SK-MEL-5 (cell line): ENCODE measurements around the gene WHRN. TPM values are rescaled to one million over a fixed set of nuclear protein-coding genes. Genes with fewer than 3 reads are reported as not detected.

Experiments
- DNase-seq: peaks from one replicate; pipeline ENCODE4 v3.0.0-alpha.2; 2016; ENCODE audit warnings: low read depth, low spot score
- in situ Hi-C: cut with HindIII; loops from 2 replicates; pipeline ENCODE4 v1.10.0; 2016; ENCODE audit warnings: low sequenced_read_pairs, high pct_unique_total_duplicates, low pct_unique_long_range_greater_than_20kb
- total RNA-seq: library from RNA; depleted of rRNA; stranded (reverse); fragments of >200 nt; shearing (Covaris generic); gene quantifications from 2 replicates; pipeline ENCODE4 v1.2.3, GENCODE V29; 2014

The WHRN gene
- total RNA-seq, 1 experiment from 2014 or later, result 4.5 TPM

DNA sequence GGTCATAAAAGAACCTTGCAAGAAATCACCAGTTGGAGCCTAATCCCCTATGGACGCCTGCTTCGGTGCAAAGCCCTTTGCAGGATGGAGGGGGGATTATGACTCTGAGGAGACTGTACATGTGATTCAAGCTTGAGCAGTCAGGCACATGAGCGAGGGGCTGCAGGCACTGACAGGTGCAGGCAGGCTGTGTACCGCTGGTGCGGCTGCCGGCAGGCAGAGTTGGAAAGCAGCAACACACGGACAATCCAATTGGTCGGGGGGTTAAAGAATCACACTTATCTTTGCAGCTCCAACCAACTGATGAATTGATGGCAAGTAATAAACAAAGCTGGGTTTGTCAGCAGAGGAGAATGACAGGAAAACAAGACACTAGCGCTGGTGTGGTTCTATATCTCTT, 5.7 kb downstream of the WHRN start:
- in situ Hi-C loops, result no loop called here
- DNase-seq, result no peak

GRCh38 chr9:114497727-114498382, 7.4 kb downstream of the WHRN start:
- in situ Hi-C loops, result no loop called here

GRCh38 chr9:114497236-114497635, 8.0 kb downstream of the WHRN start:
- DNase-seq, result no peak
- in situ Hi-C loops, result no loop called here

More at GRCh38 chr9:114497727-114498382, 7.4 kb downstream of the WHRN start:
- no peak for DNase-seq

DNA sequence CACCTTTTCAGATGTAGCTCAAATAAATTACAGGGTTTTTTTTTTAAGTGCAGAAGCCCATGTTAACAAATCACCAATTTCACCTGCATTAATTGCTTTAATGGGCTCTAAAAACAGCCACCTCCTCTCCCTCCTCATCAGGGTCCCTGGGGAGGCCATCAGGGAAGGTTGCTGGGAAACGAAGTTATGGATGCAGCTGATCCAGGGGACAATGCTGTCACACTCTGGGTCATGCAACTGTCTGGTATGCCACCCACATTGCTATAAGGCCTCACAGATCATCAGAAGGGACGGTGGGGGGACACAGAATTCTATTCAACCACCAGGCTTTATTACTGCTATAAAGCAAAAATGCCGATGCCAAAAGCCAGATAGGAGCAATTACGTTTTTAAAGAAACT, 9.3 kb downstream of the WHRN start:
- in situ Hi-C loops, result no loop called here
- no peak for DNase-seq

DNA sequence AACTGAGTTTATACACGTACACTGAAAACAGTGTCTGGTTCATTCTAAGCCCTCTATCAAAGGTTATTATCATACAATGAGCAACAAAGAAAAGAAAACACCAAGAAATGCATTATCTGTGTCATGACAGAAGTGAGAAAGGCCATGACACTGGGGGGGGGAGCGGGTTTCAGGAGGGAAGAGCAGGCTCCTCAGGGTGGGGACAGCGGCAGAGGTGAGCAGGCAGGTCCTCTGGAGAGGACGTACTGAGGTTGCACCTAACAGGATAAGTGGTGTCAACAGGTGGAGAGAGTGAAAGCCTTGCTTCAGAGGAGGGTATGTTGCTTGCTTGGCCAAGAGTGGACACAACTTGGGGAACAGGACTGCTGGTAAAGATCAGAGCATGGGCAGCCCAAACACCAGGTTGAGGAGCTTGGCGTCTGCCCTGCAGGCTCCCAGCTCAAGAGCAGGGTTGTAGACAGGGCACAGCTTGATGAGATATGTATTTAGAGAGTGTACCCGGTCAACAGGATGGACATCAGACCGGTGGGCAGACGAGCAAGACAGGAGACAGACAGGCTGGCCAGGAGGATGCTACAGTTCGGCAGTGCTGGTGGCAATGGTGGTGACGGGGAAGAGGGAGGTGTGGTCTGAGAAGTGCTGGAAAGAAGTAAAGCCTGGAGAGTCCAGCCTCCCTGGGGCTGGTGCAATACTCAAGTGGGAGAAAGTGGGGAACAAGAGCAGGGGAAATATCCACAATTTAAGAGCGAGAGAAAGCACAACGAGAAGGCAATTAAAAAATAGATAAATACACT, 10.3 kb downstream of the WHRN start:
- DNase-seq, result no peak
- in situ Hi-C loops, result no loop called here

GRCh38 chr9:114493521-114494184, 11.6 kb downstream of the WHRN start:
- in situ Hi-C loops, result no loop called here
- DNase-seq, result no peak

DNA sequence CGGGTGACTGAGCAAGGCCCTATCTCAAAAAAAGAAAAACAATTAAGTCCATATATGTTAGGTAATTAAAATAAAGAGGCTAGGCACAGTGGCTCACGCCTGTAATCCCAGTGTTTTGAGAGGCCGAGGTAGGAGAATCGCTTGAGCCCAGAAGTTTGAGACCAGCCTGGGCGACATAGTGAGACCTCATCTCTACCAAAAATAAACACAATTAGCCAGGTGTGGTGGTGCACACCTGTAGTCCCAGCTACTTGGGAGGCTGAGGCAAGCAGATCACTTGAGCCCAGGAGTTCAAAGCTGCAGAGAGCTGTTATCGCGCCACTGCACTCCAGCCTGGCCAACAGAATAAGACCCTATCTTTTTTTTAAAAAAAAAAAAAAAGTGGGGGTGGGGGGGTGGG, 12.3 kb downstream of the WHRN start:
- DNase-seq, result no peak
- in situ Hi-C loops, result no loop called here

GRCh38 chr9:114491430-114492003, 13.8 kb downstream of the WHRN start:
- DNase-seq, result no peak
- in situ Hi-C loops, result no loop called here

- in situ Hi-C loops, result no loop called here
- DNase-seq, result no peak
These were observed 15.3 kb downstream of the WHRN start for GRCh38 chr9:114489928-114490327.

- DNase-seq, result no peak
- in situ Hi-C loops, result no loop called here
These were observed 16.7 kb downstream of the WHRN start for GRCh38 chr9:114488398-114489129.

DNA sequence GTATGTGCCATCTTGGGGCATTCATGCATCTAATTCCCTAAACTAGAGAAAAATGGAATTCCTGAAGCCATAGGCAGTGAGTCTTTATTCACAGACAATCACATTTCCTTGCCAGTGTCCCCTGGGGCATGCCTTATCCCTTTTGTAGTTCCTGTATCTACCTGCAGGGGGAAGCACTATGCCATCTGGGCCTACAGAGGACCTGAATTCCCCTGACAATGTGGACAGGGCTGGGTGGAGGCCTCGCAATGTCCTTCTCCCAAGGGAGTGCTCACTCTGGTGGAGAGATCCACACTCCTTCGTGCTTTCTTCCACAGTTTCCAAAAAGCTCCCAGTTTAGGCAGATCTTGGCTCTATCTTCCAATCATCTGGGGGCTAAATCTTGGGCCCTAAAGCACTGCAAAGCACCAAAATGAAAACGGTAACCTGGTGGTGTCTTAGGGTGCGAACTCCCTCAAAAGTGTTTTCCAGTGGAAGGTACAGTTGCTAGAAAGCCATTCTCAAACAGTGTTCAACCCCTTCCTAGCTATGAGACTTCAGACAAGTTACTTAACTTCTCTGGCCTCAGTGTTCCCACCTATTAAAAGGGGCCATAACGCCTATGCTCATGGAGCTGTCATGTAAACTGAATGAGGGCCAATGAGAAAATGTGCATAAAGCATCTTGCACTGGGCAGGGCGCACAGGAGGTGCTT, 17.5 kb downstream of the WHRN start:
- in situ Hi-C loops, result no loop called here
- DNase-seq, result peak; percentile 90

- in situ Hi-C loops, result no loop called here
- no peak for DNase-seq
These were observed 18.9 kb downstream of the WHRN start for GRCh38 chr9:114486205-114486963.

DNA sequence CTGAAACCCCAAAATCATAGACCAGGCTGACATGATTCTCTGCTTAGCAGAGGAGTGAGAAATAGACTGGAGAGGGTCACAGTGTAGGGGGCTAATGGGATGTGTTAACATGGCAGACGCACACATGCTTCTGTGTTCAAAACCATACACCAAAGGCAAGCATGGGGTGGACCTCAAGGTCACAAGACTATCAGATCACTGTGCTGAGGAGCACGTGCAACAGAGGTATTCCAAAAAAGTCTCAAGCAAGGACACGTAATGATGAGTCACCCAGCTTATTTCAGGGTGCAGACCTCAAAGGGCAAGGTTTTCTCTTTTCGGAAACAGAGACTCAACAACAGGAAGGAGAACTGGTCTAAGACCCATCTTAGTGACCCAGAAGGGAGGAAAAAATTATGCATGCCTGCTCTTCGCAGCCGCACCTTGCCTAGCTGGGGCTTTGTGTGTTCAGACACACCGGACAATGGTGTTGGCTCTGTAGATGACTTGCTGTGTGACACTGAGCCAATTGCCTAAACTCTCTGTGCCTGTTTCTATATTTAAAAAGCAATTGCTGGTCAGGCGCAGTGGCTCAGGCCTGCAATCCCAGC, 20.3 kb downstream of the WHRN start:
- in situ Hi-C loops, result no loop called here
- DNase-seq, result peak; percentile 75

DNA sequence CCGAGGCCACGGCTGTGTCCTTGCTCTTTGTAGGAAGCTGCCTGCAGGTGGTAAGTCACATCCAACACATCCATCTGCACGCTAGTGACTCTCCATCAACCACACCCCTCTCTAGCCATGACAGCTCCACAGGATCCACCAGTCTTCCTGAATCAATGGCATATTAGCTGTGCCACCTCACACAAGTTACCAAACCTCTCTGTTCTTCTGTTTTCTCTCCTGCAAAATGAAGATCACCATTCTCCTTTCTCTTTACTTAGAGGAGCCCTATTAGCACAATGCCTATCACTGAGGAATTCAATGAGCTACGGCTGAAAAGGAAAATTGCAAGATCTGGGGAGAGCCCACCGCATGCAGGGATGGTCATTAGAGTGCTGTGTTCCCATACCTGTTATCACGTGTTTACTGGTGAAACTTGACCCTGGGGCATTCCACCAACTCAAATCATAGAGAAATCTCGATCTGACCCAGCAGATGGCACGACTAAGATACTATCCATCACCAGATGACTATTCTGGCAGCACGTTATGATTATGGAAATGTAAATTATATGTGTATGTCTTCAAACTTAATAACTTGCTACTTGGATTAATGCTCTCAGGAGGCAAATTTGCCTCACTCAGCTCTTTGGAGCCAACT, 20.9 kb downstream of the WHRN start:
- in situ Hi-C loops, result no loop called here
- DNase-seq, result no peak

- no peak for DNase-seq
- in situ Hi-C loops, result no loop called here
These were observed 21.8 kb downstream of the WHRN start for GRCh38 chr9:114483499-114483898.

GRCh38 chr9:114482593-114482992, 22.7 kb downstream of the WHRN start:
- in situ Hi-C loops, result no loop called here

More at GRCh38 chr9:114482593-114482992, 22.7 kb downstream of the WHRN start:
- DNase-seq, result no peak
